Kidney (tissue), 14 donors: Measurements from ENCODE around the gene RASGRP2. TPM values are rescaled to one million over a fixed set of nuclear protein-coding genes. Genes with fewer than 3 reads are reported as not detected.

ENCODE experiments used
- DNase-seq, 5 donors: peaks; one replicate each; pipeline ENCODE4 v3.0.0-alpha.2; 2013 to 2020
- FAIRE-seq: peaks from 2 replicates; lab custom pipeline; 2012; peaks lifted over from hg19 to GRCh38; lab: Jason Lieb, UNC
- H3K27ac ChIP-seq, 2 donors: one replicate each; pipeline ENCODE4 v1.7.0; 2013; ENCODE audit warnings: low read depth in 2 of 2, low read length in 2 of 2, inconsistent platforms in 1 of 2
- H3K27me3 ChIP-seq: one replicate; pipeline ENCODE4 v1.7.1; 2013; ENCODE audit warnings: low read length, inconsistent platforms; ENCODE audit not compliant: control insufficient read depth, insufficient read depth
- H3K36me3 ChIP-seq, 3 donors: one replicate each; pipeline versions ENCODE4 v1.7.0 to v1.7.1; 2013; ENCODE audit warnings: low read length in 3 of 3, control low read depth in 1 of 3, inconsistent platforms in 1 of 3; ENCODE audit not compliant: insufficient read depth in 3 of 3, control insufficient read depth in 2 of 3
- H3K4me1 ChIP-seq, 3 donors: one replicate each; pipeline versions ENCODE4 v1.7.0 to v1.7.1; 2013; ENCODE audit warnings: low read length in 3 of 3, inconsistent platforms in 1 of 3, low read depth in 1 of 3; ENCODE audit not compliant: control insufficient read depth in 2 of 3, insufficient read depth in 2 of 3
- H3K4me3 ChIP-seq, 3 donors: one replicate each; pipeline versions ENCODE4 v1.7.0 to v1.8.1; 2013; ENCODE audit warnings: low read length in 3 of 3, control low read depth in 1 of 3, inconsistent platforms in 1 of 3
- H3K9ac ChIP-seq, 3 donors: one replicate each; pipeline versions ENCODE4 v1.7.0 to v1.7.1; 2013; ENCODE audit warnings: low read length in 3 of 3, control low read depth in 1 of 3, inconsistent platforms in 1 of 3
- H3K9me3 ChIP-seq, 3 donors: one replicate each; pipeline versions ENCODE4 v1.7.0 to v1.7.1; 2013; ENCODE audit warnings: low read length in 3 of 3, control low read depth in 1 of 3, inconsistent platforms in 1 of 3; ENCODE audit not compliant: control insufficient read depth in 2 of 3, insufficient read depth in 1 of 3
- CTCF ChIP-seq: IDR thresholded peaks from 3 replicates; pipeline ENCODE4 v1.5.1; 2012; ENCODE audit warnings: mild to moderate bottlenecking, moderate library complexity, borderline replicate concordance; ENCODE audit not compliant: insufficient read depth; ENCODE audit errors: extremely low read depth
- intact Hi-C: fragments of 100-400 bp; cut with DNase I; formaldehyde crosslinking; loops from one replicate; pipeline ENCODE4 v1.11.1; 2022
- polyA plus RNA-seq: library from polyadenylated mRNA; stranded (reverse); fragments of 350-450 nt; fragmentation: Illumina TruSeq; extraction: RNeasy Lipid Tissue Mini Kit (QIAGEN cat#74804); gene quantifications from one replicate; pipeline ENCODE4 v1.2.3, GENCODE V29; 2014; ENCODE audit warnings: low read depth, low replicate concordance; ENCODE audit not compliant: insufficient read depth
- total RNA-seq: library from RNA; stranded (reverse); fragmentation: NEBNext Ultra II Directional; extraction: Animal tissue kit (Norgen Biotek cat#: 25700); gene quantifications from one replicate; pipeline ENCODE4 v1.2.1, GENCODE V29; 2021
- donor health status: control.
- donor health status: control.
- donor health status: control.
- donor health status: control.
- donor health status: control.
- donor health status: DM: yes; HTN: yes; CAD: no.
- donor health status: Normal renal cell carcinoma (clear cell type).

Gene RASGRP2
- total and polyA plus RNA-seq, 2 donors from 2014 or later = 14.1 to 42.6 TPM

- no peak overlapping the region for H3K27ac ChIP-seq
- peaks cover 47 to 85% (median 80%) of the 10 kb centered on the region in 3 donors for H3K36me3 ChIP-seq
- FAIRE-seq (no peak), DNase-seq (no peak)
- TF ChIP-seq CTCF = no peak
- no peak overlapping the region for H3K9ac ChIP-seq
- H3K4me1 ChIP-seq = peaks cover 0 to 31% (median 0%) of the 10 kb centered on the region in 3 donors
- no peaks in the 10 kb centered on the region for H3K9me3 ChIP-seq
- H3K27me3 ChIP-seq = no peaks in the 10 kb centered on the region
- intact Hi-C loops = no loop called here
- H3K4me3 ChIP-seq = no peak overlapping the region
These were observed 25.3 kb upstream of the RASGRP2 start for GRCh38 chr11:64769283-64769682.

GRCh38 chr11:64768300-64768694, 24.4 kb upstream of the RASGRP2 start:
- Histone ChIP-seq H3K36me3 (peaks cover 40 to 85% (median 74%) of the 10 kb centered on the region in 3 donors), H3K4me1 (peaks cover 0 to 35% (median 7%) of the 10 kb centered on the region in 3 donors), H3K9me3 (no peaks in the 10 kb centered on the region), H3K4me3 (no peak overlapping the region), H3K9ac (no peak overlapping the region), H3K27ac (no peak overlapping the region), H3K27me3 (no peaks in the 10 kb centered on the region)
- TF ChIP-seq CTCF = no peak
- intact Hi-C loops = no loop called here
- DNase-seq (no peak), FAIRE-seq (no peak)

- DNase-seq = peak; percentile 67 to 86 (median 76)
These were observed 23.7 kb upstream of the RASGRP2 start for GRCh38 chr11:64767344-64768299.

More at GRCh38 chr11:64767344-64768299, 23.7 kb upstream of the RASGRP2 start:
- Histone ChIP-seq H3K4me3 (no peak overlapping the region), H3K4me1 (peaks cover 0 to 35% (median 7%) of the 10 kb centered on the region in 3 donors), H3K27me3 (no peaks in the 10 kb centered on the region), H3K9me3 (no peaks in the 10 kb centered on the region), H3K9ac (no peak overlapping the region), H3K27ac (peak overlapping the region in 1 of 2 donors; percentile 8), H3K36me3 (peaks cover 34 to 78% (median 69%) of the 10 kb centered on the region in 3 donors)
- no peak for FAIRE-seq
- intact Hi-C loops = no loop called here
- TF ChIP-seq CTCF = peak; percentile 35
